Uterus (tissue), 4 donors: ENCODE data around the gene NUP50. TPM values are rescaled to one million over a fixed set of nuclear protein-coding genes. Genes with fewer than 3 reads are reported as not detected.

ENCODE experiments used
- DNase-seq, 2 donors: peaks; one replicate each; pipeline ENCODE4 v3.0.0-alpha.2; 2019 to 2020
- H3K27ac ChIP-seq, 2 donors: fragments of 200-600 bp; sonication (generic); 1 replicate in 1 of 2; 2 replicates in 1 of 2; pipeline ENCODE4 v1.5.1; 2016 to 2018
- H3K27me3 ChIP-seq, 2 donors: fragments of 200-600 bp; sonication (generic); one replicate each; pipeline ENCODE4 v1.5.1; 2018 to 2019; ENCODE audit warnings: control low read depth in 1 of 2
- H3K36me3 ChIP-seq, 2 donors: fragments of 200-600 bp; sonication (generic); one replicate each; pipeline ENCODE4 v1.5.1; 2019; ENCODE audit warnings: control low read depth in 1 of 2
- H3K4me1 ChIP-seq, 2 donors: fragments of 200-600 bp; sonication (generic); one replicate each; pipeline ENCODE4 v1.5.1; 2018 to 2019; ENCODE audit warnings: control low read depth in 1 of 2
- H3K4me3 ChIP-seq, 2 donors: fragments of 200-600 bp; sonication (generic); 1 replicate in 1 of 2; 2 replicates in 1 of 2; pipeline ENCODE4 v1.5.1; 2018 to 2019; ENCODE audit warnings: mild to moderate bottlenecking in 1 of 2
- H3K9me3 ChIP-seq, 2 donors: fragments of 200-600 bp; sonication (generic); one replicate each; pipeline ENCODE4 v1.5.1; 2019; ENCODE audit warnings: control low read depth in 1 of 2
- CTCF ChIP-seq, 4 experiments: fragments of 200-600 bp in 2 of 4; fragments of 450-650 bp in 2 of 4; sonication (generic) in 2 of 4; IDR thresholded peaks; one replicate each; pipeline ENCODE4 v1.5.1; 2016 to 2019; ENCODE audit warnings: antibody characterized with exemption in 4 of 4, mild to moderate bottlenecking in 2 of 4, moderate library complexity in 1 of 4
- POLR2A ChIP-seq, 2 donors: fragments of 450-650 bp; IDR thresholded peaks; one replicate each; pipeline ENCODE4 v1.6.1; 2016; ENCODE audit warnings: antibody characterized with exemption in 2 of 2, mild to moderate bottlenecking in 1 of 2, moderate library complexity in 1 of 2
- intact Hi-C: fragments of 100-400 bp; cut with DNase I; formaldehyde crosslinking; loops from one replicate; pipeline ENCODE4 v1.15.1; 2023; ENCODE audit warnings: low total_unique reads
- total RNA-seq, 4 donors: library from RNA; depleted of rRNA in 3 of 4; stranded (reverse); fragments of >200 nt in 3 of 4; gene quantifications; one replicate each; pipeline versions ENCODE4 v1.1.0 to v1.2.4, GENCODE V29; 2014 to 2023
- donor health status: DM: yes; HTN: yes; CAD: no.

The NUP50 gene
- total RNA-seq, 4 donors from 2014 or later = 45.7 to 558 (median 101) TPM

- H3K4me1 ChIP-seq = no peaks in the 10 kb centered on the region
- no peaks in the 10 kb centered on the region for H3K27me3 ChIP-seq
- no peak for DNase-seq
- H3K4me3 ChIP-seq = no peak overlapping the region
- H3K36me3 ChIP-seq = no peaks in the 10 kb centered on the region
- TF ChIP-seq POLR2A (IDR thresholded peaks at IDR 0.05) = no peak
- TF ChIP-seq CTCF (IDR thresholded peaks at IDR 0.05) = no peak
- no peaks in the 10 kb centered on the region for H3K9me3 ChIP-seq
- intact Hi-C loops = no loop called here
- no peak overlapping the region for H3K27ac ChIP-seq
Observed at GRCh38 chr22:45200230-45200629, 36.5 kb downstream of the NUP50 start.

GRCh38 chr22:45200860-45201511 lies 37.3 kb downstream of the NUP50 start:
- no peaks in the 10 kb centered on the region for H3K4me1 ChIP-seq
- no peak for DNase-seq
- no peaks in the 10 kb centered on the region for H3K9me3 ChIP-seq
- intact Hi-C loops = no loop called here
- H3K36me3 ChIP-seq = no peaks in the 10 kb centered on the region
- no peaks in the 10 kb centered on the region for H3K27me3 ChIP-seq
- TF ChIP-seq POLR2A (IDR thresholded peaks at IDR 0.05) (no peak), CTCF (IDR thresholded peaks at IDR 0.05) (no peak)
- no peak overlapping the region for H3K4me3 ChIP-seq
- no peak overlapping the region for H3K27ac ChIP-seq

- H3K9me3 ChIP-seq = no peaks in the 10 kb centered on the region
Observed at GRCh38 chr22:45201678-45202332, 38.1 kb downstream of the NUP50 start.

GRCh38 chr22:45202333-45203149 lies 38.8 kb downstream of the NUP50 start:
- no peaks in the 10 kb centered on the region for H3K9me3 ChIP-seq
- no peaks in the 10 kb centered on the region for H3K27me3 ChIP-seq
- H3K27ac ChIP-seq = no peak overlapping the region
- intact Hi-C loops = no loop called here
- no peaks in the 10 kb centered on the region for H3K4me1 ChIP-seq
- no peak overlapping the region for H3K4me3 ChIP-seq
- DNase-seq = no peak
- no peak for TF ChIP-seq POLR2A (IDR thresholded peaks at IDR 0.05)
- TF ChIP-seq CTCF (IDR thresholded peaks at IDR 0.05) = no peak
- H3K36me3 ChIP-seq = no peaks in the 10 kb centered on the region

More at GRCh38 chr22:45201678-45202332, 38.1 kb downstream of the NUP50 start:
- H3K4me1 ChIP-seq = no peaks in the 10 kb centered on the region
- intact Hi-C loops = no loop called here
- H3K4me3 ChIP-seq = no peak overlapping the region
- no peaks in the 10 kb centered on the region for H3K27me3 ChIP-seq
- no peaks in the 10 kb centered on the region for H3K36me3 ChIP-seq
- DNase-seq = no peak
- no peak overlapping the region for H3K27ac ChIP-seq
- TF ChIP-seq CTCF (IDR thresholded peaks at IDR 0.05) = no peak
- no peak for TF ChIP-seq POLR2A (IDR thresholded peaks at IDR 0.05)
